HepG2 (cell line): Measurements from ENCODE around the gene OR5B12. TPM values are rescaled to one million over a fixed set of nuclear protein-coding genes. Genes with fewer than 3 reads are reported as not detected.
A peak's percentile ranks its signal among the peaks of the same experiment; 100 is the strongest.

Source experiments
- ATAC-seq: fragments of 200-7000 bp; cut with Tn5 transposase; 3 replicates; pipeline ENCODE4 v1.9.1; 2020; ENCODE audit warnings: mild to moderate bottlenecking, moderate library complexity
- BruUV-seq: library from RNA; stranded (reverse); fragments of 400-500 nt; replicated peaks from 2 replicates; lab custom pipeline; 2021; lab: Mats Ljungman, UMichigan
- CTCF ChIA-PET: fragments of 300-600 bp; formaldehyde crosslinking; extraction: SDS; loops from one replicate; lab custom pipeline; 2021; ENCODE audit warnings: low total read pairs, inconsistent platforms, low intra/inter-chr PET ratio; lab: Yijun Ruan, JAX
- POLR2A ChIA-PET: fragments of 350-600 bp; sonication (Branson Sonifier 250); formaldehyde crosslinking; loops from one replicate; lab custom pipeline; 2020; ENCODE audit warnings: antibody characterized with exemption, inconsistent platforms; lab: Yijun Ruan, JAX
- DNase-seq: peaks from one replicate; pipeline ENCODE4 v3.0.0-alpha.2; 2015; ENCODE audit warnings: low spot score
- FAIRE-seq: peaks from 3 replicates; lab custom pipeline; 2011; peaks lifted over from hg19 to GRCh38; lab: Jason Lieb, UNC
- H2AFZ ChIP-seq: one replicate; pipeline ENCODE4 v1.6.1; 2011; ENCODE audit warnings: low read length, inconsistent platforms
- H3K27ac ChIP-seq: fragments of 300-600 bp; 3 replicates; pipeline ENCODE4 v1.8.0; 2011; ENCODE audit warnings: mixed run types, mild to moderate bottlenecking, mixed read lengths, low read length, inconsistent platforms; ENCODE audit not compliant: insufficient read depth; ENCODE audit errors: extremely low read length
- H3K27me3 ChIP-seq, 2 experiments: fragments of 200-600 bp in 1 of 2; 2 replicates in 1 of 2; 3 replicates in 1 of 2; pipeline versions ENCODE4 v1.6.0 to v1.8.0; 2011; ENCODE audit warnings: low read length in 2 of 2, mild to moderate bottlenecking in 2 of 2, moderate library complexity in 2 of 2, inconsistent platforms in 1 of 2; ENCODE audit not compliant: insufficient read depth in 2 of 2, control insufficient read depth in 1 of 2
- H3K36me3 ChIP-seq, 2 experiments: fragments of 200-600 bp in 1 of 2; replicated peaks in 1 of 2; 2 replicates in 1 of 2; 3 replicates in 1 of 2; pipeline versions ENCODE4 v1.5.1 to v1.8.0; 2011; ENCODE audit warnings: low read length in 2 of 2, inconsistent platforms in 1 of 2; ENCODE audit not compliant: insufficient read depth in 2 of 2, control insufficient read depth in 1 of 2
- H3K4me1 ChIP-seq: 2 replicates; pipeline ENCODE4 v1.5.1; 2012; ENCODE audit warnings: low read length, inconsistent platforms; ENCODE audit not compliant: insufficient read depth
- H3K4me2 ChIP-seq: 2 replicates; pipeline ENCODE4 v1.6.0; 2011; ENCODE audit warnings: low read depth, low read length, inconsistent platforms
- H3K4me3 ChIP-seq, 3 experiments: fragments of 200-600 bp in 1 of 3; sonication (generic), shearing (Covaris generic) in 1 of 3; replicated peaks in 1 of 3; 2 replicates each; pipeline ENCODE4 v1.5.1; 2011 to 2016; ENCODE audit warnings: low read length in 3 of 3, inconsistent platforms in 2 of 3, low read depth in 2 of 3, mild to moderate bottlenecking in 2 of 3, control low read depth in 1 of 3, mixed read lengths in 1 of 3; ENCODE audit not compliant: insufficient read depth in 1 of 3
- H3K79me2 ChIP-seq: one replicate; pipeline ENCODE4 v1.6.1; 2011; ENCODE audit warnings: low read length, inconsistent platforms; ENCODE audit not compliant: insufficient read depth
- H3K9ac ChIP-seq: 2 replicates; pipeline ENCODE4 v1.6.0; 2011; ENCODE audit warnings: mild to moderate bottlenecking, low read depth, low read length, inconsistent platforms; ENCODE audit not compliant: insufficient read depth
- H3K9me3 ChIP-seq: 2 replicates; pipeline ENCODE4 v1.5.1; 2012; ENCODE audit warnings: mild to moderate bottlenecking, low read length
- H4K20me1 ChIP-seq: 2 replicates; pipeline ENCODE4 v1.6.0; 2011; ENCODE audit warnings: inconsistent platforms, mild to moderate bottlenecking, low read length, moderate library complexity; ENCODE audit not compliant: insufficient read depth
- ARNT ChIP-seq: fragments of 450-650 bp; IDR thresholded peaks from 2 replicates; pipeline ENCODE4 v1.6.1; 2017
- ARNT2 ChIP-seq: sonication (generic); formaldehyde crosslinking; IDR thresholded peaks from 2 replicates; pipeline ENCODE4 v1.8.0; 2022; ENCODE audit warnings: mild to moderate bottlenecking, low read depth, missing genetic modification reagents, moderate library complexity
- ELF1 ChIP-seq: sonication (generic); formaldehyde crosslinking; IDR thresholded peaks from 2 replicates; pipeline ENCODE4 v1.4.0; 2020; ENCODE audit warnings: missing genetic modification reagents
- FUBP1 ChIP-seq: sonication (generic); formaldehyde crosslinking; IDR thresholded peaks from 2 replicates; pipeline ENCODE4 v1.5.1; 2020; ENCODE audit warnings: missing genetic modification reagents, mild to moderate bottlenecking, borderline replicate concordance
- HOXA5 ChIP-seq: sonication (generic); formaldehyde crosslinking; IDR thresholded peaks from 2 replicates; pipeline ENCODE4 v1.4.0; 2020; ENCODE audit warnings: missing genetic modification reagents
- KDM6A ChIP-seq: IDR thresholded peaks from 2 replicates; pipeline ENCODE4 v1.6.1; 2016; ENCODE audit warnings: low read depth
- MAX ChIP-seq: IDR thresholded peaks from 2 replicates; pipeline ENCODE4 v1.6.1; 2012; ENCODE audit warnings: inconsistent platforms
- NFIC ChIP-seq: IDR thresholded peaks from 2 replicates; pipeline ENCODE4 v1.6.1; 2012; ENCODE audit warnings: mild to moderate bottlenecking, low read length, inconsistent platforms
- NR1H2 ChIP-seq: sonication (generic); formaldehyde crosslinking; IDR thresholded peaks from 2 replicates; pipeline ENCODE4 v1.8.1; 2022; ENCODE audit warnings: low read depth, missing genetic modification reagents, borderline replicate concordance
- RCOR2 ChIP-seq: IDR thresholded peaks from 2 replicates; pipeline ENCODE4 v1.6.1; 2016; ENCODE audit warnings: missing biosample characterization, missing genetic modification reagents
- TEAD3 ChIP-seq: optimal IDR thresholded peaks from 2 replicates; pipeline ENCODE3; 2016; ENCODE audit warnings: borderline replicate concordance
- ZBTB44 ChIP-seq: sonication (generic); formaldehyde crosslinking; IDR thresholded peaks from 2 replicates; pipeline ENCODE4 v1.4.0; 2020; ENCODE audit warnings: missing genetic modification reagents
- ZBTB49 ChIP-seq: sonication (generic); formaldehyde crosslinking; IDR thresholded peaks from 2 replicates; pipeline ENCODE4 v1.4.0; 2020; ENCODE audit warnings: missing genetic modification reagents, borderline replicate concordance
- ZNF10 ChIP-seq: sonication (generic); formaldehyde crosslinking; IDR thresholded peaks from 2 replicates; pipeline ENCODE4 v1.4.0; 2020; ENCODE audit warnings: mild to moderate bottlenecking, low read depth, missing genetic modification reagents, borderline replicate concordance
- ZNF713 ChIP-seq: sonication (generic); formaldehyde crosslinking; IDR thresholded peaks from 2 replicates; pipeline ENCODE4 v1.4.0; 2020; ENCODE audit warnings: mild to moderate bottlenecking, missing genetic modification reagents
- WGBS: methylation state at CpG from one replicate; pipeline ENCODE4 v1.1.6; 2017; ENCODE audit warnings: low lambda C conversion rate; 5-methylcytosine and 5-hydroxymethylcytosine counted together
- in situ Hi-C: cut with HindIII; loops from 2 replicates; pipeline ENCODE4 v1.10.0; 2017; ENCODE audit warnings: low pct_unique_long_range_greater_than_20kb; ENCODE audit not compliant: extremely low pct_ligation_motif_present
- intact Hi-C: fragments of 100-400 bp; cut with micrococcal nuclease; formaldehyde crosslinking; loops from one replicate; pipeline ENCODE4 v1.10.0; 2022; ENCODE audit not compliant: unreplicated experiment
- polyA plus RNA-seq, 8 experiments: library from polyadenylated mRNA; depleted of rRNA in 3 of 8; stranded (reverse) in 7 of 8; unstranded in 1 of 8; fragments of >200 nt; fragmentation: Illumina TruSeq in 4 of 8; extraction: Trizol in 4 of 8; gene quantifications; 2 replicates each; pipeline versions ENCODE4 v1.2.1 to v1.2.3, GENCODE V29; 2011 to 2016; ENCODE audit warnings: low read depth in 4 of 8, missing spikeins in 1 of 8, mixed read lengths in 1 of 8; ENCODE audit not compliant: insufficient read depth in 1 of 8
- total RNA-seq, 5 experiments: library from RNA; depleted of rRNA; stranded (reverse); fragments of >200 nt; fragmentation: Illumina TruSeq; extraction: Trizol; gene quantifications; 2 replicates each; pipeline ENCODE4 v1.2.3, GENCODE V29; 2016; ENCODE audit warnings: low read depth in 1 of 5

Gene OR5B12
- total and polyA plus RNA-seq, 2 of the 13 experiments (the other 11 are each of a cell fraction or from before 2014, with no cell fraction given), result not detected

- FAIRE-seq, result no peak
- BruUV-seq, result no TSS peak
- no peaks in the 10 kb centered on the region for H3K27me3 ChIP-seq
- in situ Hi-C loops (no loop called here), intact Hi-C loops (loop anchor here (10.0 kb wide), 1 partner anchor 119 kb away; no protein-coding TSS in a partner anchor)
- no peak overlapping the region for H3K9ac ChIP-seq
- H3K4me1 ChIP-seq, result no peaks in the 10 kb centered on the region
- no peak overlapping the region for H3K4me2 ChIP-seq
- WGBS, result 16% methylated on average over 2 of the region's 2 CpGs
- CTCF ChIA-PET, result no interaction called here
- no peak for TF ChIP-seq HOXA5 (CRISPR knock-in tag)
- TF ChIP-seq NR1H2 (CRISPR knock-in tag), result no peak
- no peak for TF ChIP-seq ZNF713
- no peak for TF ChIP-seq MAX
- no peak for TF ChIP-seq ELF1 (CRISPR knock-in tag)
- no peak for TF ChIP-seq ZBTB44 (CRISPR knock-in tag)
- TF ChIP-seq ARNT, result no peak
- TF ChIP-seq KDM6A, result no peak
- TF ChIP-seq, all 625 proteins: peak for 0
- POLR2A ChIA-PET, result no interaction called here
- no peak overlapping the region for H2AFZ ChIP-seq
- ATAC-seq, result no peak
- no peaks in the 10 kb centered on the region for H4K20me1 ChIP-seq
- peaks cover 13% of the 10 kb centered on the region; the same call in 1 of the 2 replicates for H3K9me3 ChIP-seq
- H3K36me3 ChIP-seq, result no peaks in the 10 kb centered on the region
- no peak overlapping the region for H3K4me3 ChIP-seq
- DNase-seq, result no peak
- no peak overlapping the region for H3K27ac ChIP-seq
- no peaks in the 10 kb centered on the region for H3K79me2 ChIP-seq
These were observed 46.5 kb downstream of the OR5B12 start for GRCh38 chr11:58395581-58395980.

- H3K4me3 ChIP-seq, result no peak overlapping the region
- no peaks in the 10 kb centered on the region for H3K36me3 ChIP-seq
- H3K9me3 ChIP-seq, result peaks cover 13% of the 10 kb centered on the region; the same call in 1 of the 2 replicates
- no peaks in the 10 kb centered on the region for H4K20me1 ChIP-seq
- DNase-seq (peak; percentile 62), ATAC-seq (no peak), FAIRE-seq (no peak)
- no peak overlapping the region for H3K9ac ChIP-seq
- ChIA-PET CTCF (no interaction called here), POLR2A (no interaction called here)
- no TSS peak for BruUV-seq
- in situ Hi-C loops (no loop called here), intact Hi-C loops (loop anchor here (10.0 kb wide), 1 partner anchor 121 kb away; no protein-coding TSS in a partner anchor)
- H3K79me2 ChIP-seq, result no peaks in the 10 kb centered on the region
- no peak overlapping the region for H3K27ac ChIP-seq
- H2AFZ ChIP-seq, result no peak overlapping the region
- H3K4me1 ChIP-seq, result no peaks in the 10 kb centered on the region
- H3K4me2 ChIP-seq, result no peak overlapping the region
- H3K27me3 ChIP-seq, result no peaks in the 10 kb centered on the region
- no peak for TF ChIP-seq RCOR2 (CRISPR knock-in tag)
- no peak for TF ChIP-seq ZBTB49 (CRISPR knock-in tag)
- TF ChIP-seq ARNT2 (CRISPR knock-in tag), result no peak
- TF ChIP-seq FUBP1 (CRISPR knock-in tag), result no peak
- no peak for TF ChIP-seq ZNF10 (CRISPR knock-in tag)
- TF ChIP-seq TEAD3, result no peak
- no peak for TF ChIP-seq NFIC
These were observed 47.8 kb downstream of the OR5B12 start for GRCh38 chr11:58394195-58394594.
